T-helper 17 cell (primary cell): ENCODE measurements around the gene KCNQ4. TPM values are rescaled to one million over a fixed set of nuclear protein-coding genes. Genes with fewer than 3 reads are reported as not detected.

Experiments used
- ATAC-seq: fragments of 150-1000 bp; cut with Tn5 transposase; 2 replicates; pipeline ENCODE4 v1.10.0; 2021; ENCODE audit warnings: mild to moderate bottlenecking, moderate library complexity
- DNase-seq, 3 donors: peaks; one replicate each; pipeline versions ENCODE4 v3.0.0 to v3.0.0-alpha.2; 2020 to 2021
- H3K9me3 ChIP-seq: one replicate; pipeline ENCODE4 v1.7.0; 2013; ENCODE audit warnings: low read length, mild to moderate bottlenecking; ENCODE audit not compliant: control insufficient read depth, poor library complexity, severe bottlenecking
- H3K27ac Mint-ChIP-seq: one replicate; pipeline ENCODE4 v1.8.0; 2022; ENCODE audit warnings: mild to moderate bottlenecking, moderate library complexity, mixed read lengths
- H3K27me3 Mint-ChIP-seq: one replicate; pipeline ENCODE4 v1.8.0; 2022; ENCODE audit warnings: mixed read lengths
- H3K36me3 Mint-ChIP-seq: one replicate; pipeline ENCODE4 v1.8.0; 2022; ENCODE audit warnings: low read depth, mixed read lengths
- H3K4me1 Mint-ChIP-seq: one replicate; pipeline ENCODE4 v1.8.0; 2022; ENCODE audit warnings: mild to moderate bottlenecking, mixed read lengths
- H3K4me3 Mint-ChIP-seq: one replicate; pipeline ENCODE4 v1.8.0; 2022; ENCODE audit warnings: mild to moderate bottlenecking, moderate library complexity, mixed read lengths
- total RNA-seq, 4 donors: library from RNA in 2 of 4; stranded (reverse) in 2 of 4; gene quantifications; one replicate each; pipeline ENCODE4 v1.2.3 and lab custom pipeline; 2022 to 2026

Gene KCNQ4
- total RNA-seq, 2 donors from 2014 or later: 0.17 to 0.86 TPM

- DNase-seq: no peak
- no peak overlapping the region for H3K27ac Mint-ChIP-seq
- no peaks in the 10 kb centered on the region for H3K36me3 Mint-ChIP-seq
- no peak overlapping the region for H3K4me3 Mint-ChIP-seq
- no peaks in the 10 kb centered on the region for H3K27me3 Mint-ChIP-seq
- peaks cover 10% of the 10 kb centered on the region for H3K4me1 Mint-ChIP-seq
- no peaks in the 10 kb centered on the region for H3K9me3 ChIP-seq
- ATAC-seq: no peak
Measured at GRCh38 chr1:40815420-40815819, 31.8 kb downstream of the KCNQ4 start.

GRCh38 chr1:40817791-40818263 lies 34.2 kb downstream of the KCNQ4 start:
- ATAC-seq (no peak), DNase-seq (no peak)
- H3K27me3 Mint-ChIP-seq: no peaks in the 10 kb centered on the region
- no peaks in the 10 kb centered on the region for H3K9me3 ChIP-seq
- H3K36me3 Mint-ChIP-seq: no peaks in the 10 kb centered on the region
- peaks cover 8% of the 10 kb centered on the region for H3K4me1 Mint-ChIP-seq
- H3K4me3 Mint-ChIP-seq: peak overlapping the region; percentile 85
- no peak overlapping the region for H3K27ac Mint-ChIP-seq

- Mint-ChIP-seq H3K36me3 (no peaks in the 10 kb centered on the region), H3K4me1 (peaks cover 7% of the 10 kb centered on the region), H3K27me3 (no peaks in the 10 kb centered on the region), H3K27ac (no peak overlapping the region), H3K4me3 (peak overlapping the region; percentile 85)
- ATAC-seq: peak; percentile 98
- DNase-seq: peak; percentile 78 to 86 (median 84)
- H3K9me3 ChIP-seq: no peaks in the 10 kb centered on the region
Measured at GRCh38 chr1:40818264-40818961, 34.8 kb downstream of the KCNQ4 start.

DNA sequence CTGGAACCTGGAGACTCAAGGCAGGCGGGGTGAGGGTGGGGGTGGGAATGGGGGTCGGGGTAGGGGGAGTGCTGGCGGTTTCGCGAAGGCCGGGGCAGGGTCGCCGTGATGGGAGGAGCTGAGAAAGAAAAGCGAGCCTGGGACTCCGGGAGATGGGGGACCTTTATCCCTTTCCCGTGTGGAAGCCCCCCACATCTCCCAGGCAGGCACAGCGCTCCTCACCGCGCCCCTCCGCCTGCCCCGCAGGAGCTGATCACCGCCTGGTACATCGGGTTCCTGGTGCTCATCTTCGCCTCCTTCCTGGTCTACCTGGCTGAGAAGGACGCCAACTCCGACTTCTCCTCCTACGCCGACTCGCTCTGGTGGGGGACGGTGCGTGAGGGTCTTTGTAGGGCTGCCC lies 35.5 kb downstream of the KCNQ4 start:
- Mint-ChIP-seq H3K36me3 (no peaks in the 10 kb centered on the region), H3K27me3 (no peaks in the 10 kb centered on the region)

DNA sequence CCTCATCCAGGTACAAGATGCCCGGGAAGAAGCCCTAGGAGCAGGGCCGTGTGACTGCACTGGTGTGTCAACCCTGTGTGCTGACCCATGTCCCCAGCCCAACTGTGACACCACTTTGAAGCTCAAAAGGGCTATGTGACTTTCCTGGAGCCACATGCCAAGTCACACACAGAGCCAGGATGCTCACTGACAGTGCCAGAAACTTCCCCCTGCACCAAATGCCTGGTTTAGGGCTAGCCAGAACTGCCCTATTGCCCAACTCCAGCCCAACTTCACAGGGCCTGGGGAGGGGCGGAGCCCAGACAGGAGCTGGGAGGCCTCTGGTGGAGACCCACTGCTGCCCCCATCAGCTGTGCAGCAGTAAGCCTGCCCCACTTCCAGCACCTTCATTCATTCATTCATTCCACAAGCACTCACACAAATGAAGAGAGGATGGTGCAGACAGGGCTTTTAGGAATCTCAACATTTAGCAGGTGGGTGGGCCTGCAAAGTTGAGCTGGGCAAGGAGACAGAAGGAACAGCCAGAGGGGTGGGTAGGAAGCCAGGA lies 36.7 kb downstream of the KCNQ4 start:
- no peak for DNase-seq
- Mint-ChIP-seq H3K27ac (no peak overlapping the region), H3K4me3 (no peak overlapping the region)

More for the DNA sequence above, 35.5 kb downstream of the KCNQ4 start:
- Mint-ChIP-seq H3K4me3 (peak overlapping the region; percentile 85), H3K4me1 (peaks cover 7% of the 10 kb centered on the region), H3K27ac (peak overlapping the region; percentile 57)
- no peaks in the 10 kb centered on the region for H3K9me3 ChIP-seq
- no peak for ATAC-seq
- DNase-seq: no peak

GRCh38 chr1:40820911-40821693 lies 37.5 kb downstream of the KCNQ4 start:
- DNase-seq (no peak), ATAC-seq (no peak)
- H3K4me1 Mint-ChIP-seq: peaks cover 23% of the 10 kb centered on the region
- H3K4me3 Mint-ChIP-seq: peak overlapping the region; percentile 31
- H3K27me3 Mint-ChIP-seq: no peaks in the 10 kb centered on the region
- H3K27ac Mint-ChIP-seq: peak overlapping the region; percentile 41
- H3K36me3 Mint-ChIP-seq: no peaks in the 10 kb centered on the region
- no peaks in the 10 kb centered on the region for H3K9me3 ChIP-seq

More for the DNA sequence above, 36.7 kb downstream of the KCNQ4 start:
- Mint-ChIP-seq H3K4me1 (peaks cover 18% of the 10 kb centered on the region), H3K27me3 (no peaks in the 10 kb centered on the region), H3K36me3 (no peaks in the 10 kb centered on the region)
- no peak for ATAC-seq
- H3K9me3 ChIP-seq: no peaks in the 10 kb centered on the region

GRCh38 chr1:40822890-40823289 lies 39.3 kb downstream of the KCNQ4 start:
- DNase-seq (no peak), ATAC-seq (no peak)
- no peak overlapping the region for H3K4me3 Mint-ChIP-seq
- no peak overlapping the region for H3K27ac Mint-ChIP-seq
- no peaks in the 10 kb centered on the region for H3K27me3 Mint-ChIP-seq
- H3K36me3 Mint-ChIP-seq: no peaks in the 10 kb centered on the region
- no peaks in the 10 kb centered on the region for H3K9me3 ChIP-seq
- peaks cover 26% of the 10 kb centered on the region for H3K4me1 Mint-ChIP-seq

DNA sequence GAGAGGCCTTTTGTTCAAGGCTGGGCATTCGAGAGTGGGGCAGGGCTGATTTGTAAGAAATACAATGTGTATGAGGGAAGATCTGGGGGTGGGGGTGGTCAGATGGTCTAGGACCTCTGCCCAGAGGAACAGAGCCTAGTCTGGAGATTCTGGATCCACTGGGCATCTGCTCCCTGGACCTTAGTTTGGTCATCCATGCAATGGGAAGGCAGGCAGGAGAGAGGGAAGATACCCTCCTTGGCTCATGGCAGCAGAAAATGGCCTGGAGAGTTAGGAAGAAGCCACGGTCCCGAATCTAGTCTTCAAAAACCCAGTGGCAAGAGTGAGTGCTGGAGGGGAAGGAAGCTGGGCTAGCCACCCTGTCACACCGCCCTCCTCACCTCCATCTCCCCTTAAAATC lies 39.8 kb downstream of the KCNQ4 start:
- Mint-ChIP-seq H3K36me3 (no peaks in the 10 kb centered on the region), H3K4me1 (peaks cover 26% of the 10 kb centered on the region), H3K27me3 (no peaks in the 10 kb centered on the region), H3K4me3 (peak overlapping the region; percentile 28), H3K27ac (no peak overlapping the region)
- ATAC-seq: no peak
- H3K9me3 ChIP-seq: no peaks in the 10 kb centered on the region
- DNase-seq: no peak

DNA sequence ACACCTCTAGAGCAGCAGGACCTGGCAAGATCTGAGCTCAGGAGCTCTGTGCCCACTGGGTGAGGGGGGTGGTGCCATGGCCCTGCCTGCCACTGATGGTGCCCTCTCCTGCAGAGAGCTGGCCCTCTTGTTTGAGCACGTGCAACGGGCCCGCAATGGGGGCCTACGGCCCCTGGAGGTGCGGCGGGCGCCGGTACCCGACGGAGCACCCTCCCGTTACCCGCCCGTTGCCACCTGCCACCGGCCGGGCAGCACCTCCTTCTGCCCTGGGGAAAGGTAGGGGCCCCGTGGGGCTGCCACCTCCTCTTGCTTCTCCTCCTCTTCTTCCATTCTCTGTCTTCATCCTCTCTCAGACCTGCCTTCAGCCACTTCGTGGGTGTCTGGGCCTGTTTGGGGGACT lies 40.4 kb downstream of the KCNQ4 start:
- H3K9me3 ChIP-seq: no peaks in the 10 kb centered on the region
- no peak for ATAC-seq
- Mint-ChIP-seq H3K4me1 (peaks cover 21% of the 10 kb centered on the region), H3K4me3 (no peak overlapping the region), H3K27me3 (no peaks in the 10 kb centered on the region), H3K36me3 (no peaks in the 10 kb centered on the region), H3K27ac (no peak overlapping the region)
- no peak for DNase-seq

- Mint-ChIP-seq H3K36me3 (no peaks in the 10 kb centered on the region), H3K27me3 (no peaks in the 10 kb centered on the region), H3K27ac (no peak overlapping the region), H3K4me1 (peaks cover 21% of the 10 kb centered on the region), H3K4me3 (no peak overlapping the region)
- DNase-seq: no peak
- H3K9me3 ChIP-seq: no peaks in the 10 kb centered on the region
- no peak for ATAC-seq
Measured at GRCh38 chr1:40824591-40825434, 41.2 kb downstream of the KCNQ4 start.

- Mint-ChIP-seq H3K4me3 (no peak overlapping the region), H3K27me3 (no peaks in the 10 kb centered on the region), H3K27ac (no peak overlapping the region), H3K36me3 (no peaks in the 10 kb centered on the region), H3K4me1 (peaks cover 21% of the 10 kb centered on the region)
- H3K9me3 ChIP-seq: no peaks in the 10 kb centered on the region
- ATAC-seq: no peak
- no peak for DNase-seq
Measured at GRCh38 chr1:40825435-40825788, 41.8 kb downstream of the KCNQ4 start.

DNA sequence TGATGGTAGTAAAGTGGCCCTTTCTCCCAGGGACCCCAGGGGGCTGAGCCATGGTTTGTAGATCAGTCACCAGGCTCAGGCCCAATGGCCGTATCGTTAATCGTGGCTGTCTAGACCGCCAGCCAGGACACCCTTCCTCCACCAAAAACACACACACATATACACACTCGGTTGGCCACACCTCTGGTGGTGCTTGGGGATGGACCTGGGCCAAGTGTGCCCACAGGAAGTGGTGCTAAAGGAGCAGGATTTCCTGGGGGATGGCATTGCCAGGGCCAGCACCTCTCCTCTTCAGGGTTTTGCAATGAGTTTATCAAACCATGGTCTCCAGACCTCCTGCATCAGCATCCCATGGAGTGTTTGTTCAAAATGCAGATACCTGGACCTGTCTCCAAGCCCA lies 42.4 kb downstream of the KCNQ4 start:
- Mint-ChIP-seq H3K27ac (no peak overlapping the region), H3K36me3 (no peaks in the 10 kb centered on the region), H3K4me1 (peaks cover 21% of the 10 kb centered on the region), H3K27me3 (no peaks in the 10 kb centered on the region), H3K4me3 (no peak overlapping the region)
- H3K9me3 ChIP-seq: no peaks in the 10 kb centered on the region
- DNase-seq (no peak), ATAC-seq (no peak)
